T-helper 1 cell treated with Interleukin-12 subunit alpha and Interleukin-12 subunit beta and Interleukin-4 antibody, amounts not matched to agents 30 μg/mL and 1 μg/mL, for 36 hours (primary cell): ENCODE data around the gene POLR1C.
A peak's percentile ranks its signal among the peaks of the same experiment; 100 is the strongest.
"Not testable (repeated sequence)": the region's sequence is repeated elsewhere in the genome, so short reads cannot be mapped to it uniquely, and the experiment has no call there.

ENCODE experiments used
- H3K27ac Mint-ChIP-seq: one replicate; pipeline ENCODE4 v1.8.0; 2021; ENCODE audit warnings: mild to moderate bottlenecking, mixed read lengths
- H3K27me3 Mint-ChIP-seq: one replicate; pipeline ENCODE4 v1.8.0; 2021; ENCODE audit warnings: low read depth, mixed read lengths
- H3K36me3 Mint-ChIP-seq: one replicate; pipeline ENCODE4 v1.8.0; 2021; ENCODE audit warnings: low read depth, mixed read lengths
- H3K4me1 Mint-ChIP-seq: one replicate; pipeline ENCODE4 v1.8.0; 2021; ENCODE audit warnings: low read depth, mixed read lengths
- H3K4me3 Mint-ChIP-seq: one replicate; pipeline ENCODE4 v1.8.0; 2021; ENCODE audit warnings: mild to moderate bottlenecking, moderate library complexity, mixed read lengths
- H3K9me3 Mint-ChIP-seq: one replicate; pipeline ENCODE4 v1.8.0; 2021; ENCODE audit warnings: mixed read lengths

Gene POLR1C

GRCh38 chr6:43488667-43489276, 28.1 kb upstream of the POLR1C start:
- H3K36me3 Mint-ChIP-seq, result peaks cover 5% of the 10 kb centered on the region
- H3K4me3 Mint-ChIP-seq, result no peak overlapping the region
- H3K27ac Mint-ChIP-seq, result no peak overlapping the region
- H3K9me3 Mint-ChIP-seq, result no peaks in the 10 kb centered on the region
- peaks cover 9% of the 10 kb centered on the region for H3K4me1 Mint-ChIP-seq
- no peaks in the 10 kb centered on the region for H3K27me3 Mint-ChIP-seq

DNA sequence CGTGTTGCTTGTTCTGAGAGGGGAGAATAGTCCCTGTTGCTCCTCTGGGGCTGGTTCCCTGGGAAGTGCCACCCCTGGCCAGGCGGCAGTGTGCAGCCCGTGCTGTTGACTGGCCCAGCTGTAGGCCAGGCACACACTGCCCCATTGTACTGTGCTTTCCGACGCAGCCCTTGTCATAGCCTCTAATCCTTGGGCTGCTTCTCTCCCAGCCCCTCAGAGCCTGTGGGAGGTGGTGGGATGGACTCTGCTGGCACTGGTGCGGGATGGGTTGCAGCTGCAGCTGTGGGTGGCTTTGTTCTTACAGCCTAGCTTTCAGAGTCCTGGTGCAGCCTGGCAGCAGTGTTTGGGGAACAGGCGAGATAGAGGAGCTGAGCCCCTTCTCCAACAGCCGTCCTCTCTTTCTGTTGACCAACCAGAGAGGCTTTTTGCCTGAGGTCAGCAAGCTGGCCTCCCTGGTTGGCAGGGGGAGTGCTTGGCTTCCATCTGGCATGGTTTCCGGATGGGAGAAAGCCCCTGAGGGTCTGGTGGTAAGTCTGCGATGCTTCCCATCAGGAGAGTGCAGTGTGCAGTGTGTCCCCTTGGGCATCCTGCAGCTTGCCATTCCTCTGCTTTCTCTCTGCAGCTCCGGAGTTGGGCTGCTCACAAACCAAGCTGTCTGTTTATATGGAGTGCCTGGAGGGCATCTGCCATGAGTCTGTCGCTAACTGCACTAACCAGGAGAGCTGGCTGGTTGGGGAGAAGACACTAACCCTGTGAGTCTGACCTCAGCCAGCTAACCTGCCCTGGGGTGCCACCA, 27.4 kb upstream of the POLR1C start:
- no peaks in the 10 kb centered on the region for H3K27me3 Mint-ChIP-seq
- no peaks in the 10 kb centered on the region for H3K9me3 Mint-ChIP-seq
- H3K4me3 Mint-ChIP-seq, result no peak overlapping the region
- no peak overlapping the region for H3K27ac Mint-ChIP-seq
- H3K4me1 Mint-ChIP-seq, result peaks cover 14% of the 10 kb centered on the region
- H3K36me3 Mint-ChIP-seq, result peaks cover 5% of the 10 kb centered on the region

DNA sequence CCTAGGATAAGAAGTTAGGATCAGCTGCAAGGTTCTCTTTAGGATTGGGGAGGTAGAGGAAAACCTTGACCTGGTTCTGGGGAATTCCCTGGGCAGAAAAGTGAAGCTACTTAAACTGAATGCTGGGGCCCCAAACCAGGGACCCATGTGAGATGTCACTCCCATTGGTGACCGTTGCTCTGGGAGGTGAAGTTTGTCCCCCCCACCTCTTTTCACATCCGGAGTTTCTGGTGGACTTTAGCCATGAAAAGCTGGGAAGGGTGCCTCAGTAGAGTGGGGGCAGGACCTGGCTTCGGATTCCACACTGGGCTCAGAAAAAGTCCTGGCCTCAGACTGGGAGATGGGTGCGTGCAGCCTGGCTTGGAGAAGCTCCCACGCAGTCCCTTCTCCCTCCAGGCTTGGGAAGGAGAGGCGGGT, 26.4 kb upstream of the POLR1C start:
- no peaks in the 10 kb centered on the region for H3K27me3 Mint-ChIP-seq
- peaks cover 22% of the 10 kb centered on the region for H3K4me1 Mint-ChIP-seq
- H3K27ac Mint-ChIP-seq, result no peak overlapping the region
- H3K9me3 Mint-ChIP-seq, result no peaks in the 10 kb centered on the region
- H3K36me3 Mint-ChIP-seq, result peaks cover 5% of the 10 kb centered on the region
- no peak overlapping the region for H3K4me3 Mint-ChIP-seq

DNA sequence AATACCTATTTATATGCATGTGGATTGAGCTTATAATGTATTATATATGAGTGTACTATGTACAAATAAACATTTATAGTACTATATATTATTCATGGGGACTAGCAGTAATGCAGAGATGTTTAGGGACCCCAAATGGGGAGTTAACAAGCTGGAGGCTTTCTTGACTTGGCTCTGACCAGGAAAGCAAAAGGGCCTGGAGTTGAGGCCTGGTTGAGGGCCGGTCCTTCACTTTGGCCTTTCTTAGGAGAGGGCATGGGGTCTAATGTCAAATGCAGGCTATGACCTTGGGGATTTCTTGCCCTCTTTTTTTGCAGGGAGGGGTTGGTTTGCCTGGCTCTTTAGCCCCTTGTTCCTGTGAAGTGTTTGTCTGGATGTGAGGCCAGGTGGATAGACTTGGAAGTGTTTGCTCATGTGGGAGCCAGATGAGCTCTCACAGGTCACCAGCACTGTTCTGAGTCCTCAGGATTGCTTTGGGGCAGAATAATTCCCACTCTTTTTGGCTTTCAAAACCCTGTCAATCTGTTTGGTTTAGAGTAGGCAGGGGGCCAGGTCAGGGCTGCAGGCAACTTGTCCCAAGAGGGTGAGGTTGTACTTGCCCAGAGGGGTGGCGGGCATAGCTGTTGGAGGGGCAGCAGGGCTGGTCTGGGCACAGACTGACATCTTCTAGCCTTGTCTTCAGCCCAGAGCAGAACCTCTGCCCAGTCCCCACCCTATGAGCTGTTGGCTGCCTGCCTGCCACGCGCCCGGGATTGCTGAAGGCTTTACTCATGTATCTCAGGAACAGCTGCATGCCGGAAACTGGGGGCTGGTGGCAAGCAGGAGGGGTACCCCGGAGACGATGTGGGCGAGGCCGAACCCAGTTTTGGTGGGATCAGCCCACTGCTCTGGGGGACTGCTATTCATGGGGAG, 24.9 kb upstream of the POLR1C start:
- no peak overlapping the region for H3K27ac Mint-ChIP-seq
- no peak overlapping the region for H3K4me3 Mint-ChIP-seq
- no peaks in the 10 kb centered on the region for H3K9me3 Mint-ChIP-seq
- peaks cover 22% of the 10 kb centered on the region for H3K4me1 Mint-ChIP-seq
- peaks cover 5% of the 10 kb centered on the region for H3K36me3 Mint-ChIP-seq
- no peaks in the 10 kb centered on the region for H3K27me3 Mint-ChIP-seq

DNA sequence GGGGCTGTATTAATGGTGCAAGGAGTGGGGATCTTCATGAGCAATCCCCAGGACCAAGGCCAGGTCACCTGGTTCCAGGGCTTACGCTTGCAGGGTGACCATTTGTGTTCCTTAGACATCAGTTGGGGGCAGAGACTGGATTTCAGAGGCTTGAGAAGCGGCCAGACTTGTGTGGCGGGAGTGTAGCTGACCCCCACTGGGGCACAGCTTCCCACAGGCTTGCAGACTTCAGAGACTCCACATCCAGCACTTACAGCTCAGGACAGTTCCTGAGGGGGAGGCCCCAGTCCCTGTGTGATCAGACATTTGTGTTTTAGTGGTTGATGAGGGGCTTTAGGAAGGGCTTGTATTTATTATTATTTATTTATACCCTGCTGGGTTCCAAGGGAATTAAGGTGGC, 24.2 kb upstream of the POLR1C start:
- no peak overlapping the region for H3K4me3 Mint-ChIP-seq
- peaks cover 5% of the 10 kb centered on the region for H3K36me3 Mint-ChIP-seq
- H3K9me3 Mint-ChIP-seq, result no peaks in the 10 kb centered on the region
- H3K27me3 Mint-ChIP-seq, result no peaks in the 10 kb centered on the region
- peaks cover 22% of the 10 kb centered on the region for H3K4me1 Mint-ChIP-seq
- H3K27ac Mint-ChIP-seq, result no peak overlapping the region

- no peak overlapping the region for H3K27ac Mint-ChIP-seq
Measured at GRCh38 chr6:43493230-43493629, 23.7 kb upstream of the POLR1C start.

GRCh38 chr6:43493833-43494232, 23.1 kb upstream of the POLR1C start:
- no peak overlapping the region for H3K4me3 Mint-ChIP-seq
- peak overlapping the region; percentile 41 for H3K27ac Mint-ChIP-seq
- H3K9me3 Mint-ChIP-seq, result no peaks in the 10 kb centered on the region
- H3K27me3 Mint-ChIP-seq, result no peaks in the 10 kb centered on the region
- H3K36me3 Mint-ChIP-seq, result peaks cover 5% of the 10 kb centered on the region
- H3K4me1 Mint-ChIP-seq, result peaks cover 22% of the 10 kb centered on the region

More at GRCh38 chr6:43493230-43493629, 23.7 kb upstream of the POLR1C start:
- Mint-ChIP-seq H3K4me3 (no peak overlapping the region), H3K36me3 (peaks cover 5% of the 10 kb centered on the region), H3K9me3 (no peaks in the 10 kb centered on the region), H3K4me1 (peaks cover 22% of the 10 kb centered on the region), H3K27me3 (no peaks in the 10 kb centered on the region)

- Mint-ChIP-seq H3K36me3 (peaks cover 7% of the 10 kb centered on the region), H3K9me3 (no peaks in the 10 kb centered on the region), H3K27me3 (no peaks in the 10 kb centered on the region), H3K4me1 (peaks cover 20% of the 10 kb centered on the region), H3K27ac (peak overlapping the region; percentile 41), H3K4me3 (no peak overlapping the region)
Measured at GRCh38 chr6:43494321-43494720, 22.6 kb upstream of the POLR1C start.

DNA sequence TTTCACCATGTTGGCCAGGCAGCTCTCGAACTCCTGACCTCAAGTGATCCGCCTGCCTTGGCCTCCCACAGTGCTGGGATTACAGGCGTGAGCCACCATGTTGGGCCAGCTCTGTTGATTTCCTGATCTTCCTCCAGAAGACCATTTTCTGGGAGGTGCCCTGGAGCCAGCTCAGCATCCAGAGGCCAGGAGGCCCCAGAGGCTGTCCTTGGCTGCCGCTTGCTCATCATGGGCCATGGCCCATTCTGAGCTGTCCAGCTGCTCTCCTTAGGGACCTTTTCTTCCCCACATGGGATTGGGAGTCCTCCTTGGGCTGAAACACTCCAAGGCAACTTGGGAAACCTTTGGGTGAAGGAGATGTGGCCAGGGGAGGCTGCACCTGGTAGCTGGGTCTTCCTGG, 22.1 kb upstream of the POLR1C start:
- Mint-ChIP-seq H3K4me1 (peaks cover 20% of the 10 kb centered on the region), H3K36me3 (peaks cover 11% of the 10 kb centered on the region), H3K9me3 (no peaks in the 10 kb centered on the region), H3K27ac (no peak overlapping the region), H3K4me3 (no peak overlapping the region), H3K27me3 (no peaks in the 10 kb centered on the region)

DNA sequence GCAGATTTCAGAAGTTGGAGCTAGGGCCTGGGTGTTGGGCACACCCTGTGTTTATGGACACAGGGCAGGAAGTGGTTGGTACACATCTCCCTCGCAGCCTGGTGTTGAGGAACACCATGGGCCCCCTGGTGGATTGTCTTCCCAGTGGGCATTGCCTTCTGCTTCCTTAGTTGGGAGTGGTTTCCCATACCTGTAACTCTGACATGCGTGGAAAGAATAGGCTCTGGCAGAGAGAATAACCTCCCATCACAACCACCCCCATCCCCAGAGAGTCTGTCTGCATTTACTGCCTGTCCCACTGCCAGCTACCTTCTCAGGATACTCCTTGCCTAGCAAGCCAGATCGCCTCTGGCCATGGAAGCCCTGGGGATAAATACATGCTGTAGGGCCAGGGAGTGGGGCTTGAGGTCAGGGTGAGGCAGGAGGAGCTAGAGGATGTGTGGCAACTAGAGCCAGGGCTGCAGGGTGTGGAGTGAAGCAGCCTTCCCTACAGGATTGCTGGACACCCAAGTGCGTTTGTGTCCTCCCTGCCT, 21.4 kb upstream of the POLR1C start:
- no peaks in the 10 kb centered on the region for H3K9me3 Mint-ChIP-seq
- H3K27me3 Mint-ChIP-seq, result no peaks in the 10 kb centered on the region
- H3K4me3 Mint-ChIP-seq, result no peak overlapping the region
- H3K27ac Mint-ChIP-seq, result peak overlapping the region; percentile 80
- H3K4me1 Mint-ChIP-seq, result peaks cover 16% of the 10 kb centered on the region
- H3K36me3 Mint-ChIP-seq, result peaks cover 8% of the 10 kb centered on the region

- Mint-ChIP-seq H3K4me3 (no peak overlapping the region), H3K27me3 (no peaks in the 10 kb centered on the region), H3K27ac (no peak overlapping the region), H3K9me3 (no peaks in the 10 kb centered on the region), H3K4me1 (peaks cover 16% of the 10 kb centered on the region), H3K36me3 (peaks cover 13% of the 10 kb centered on the region)
Measured at GRCh38 chr6:43496370-43497128, 20.3 kb upstream of the POLR1C start.

GRCh38 chr6:43497129-43497396, 19.8 kb upstream of the POLR1C start:
- H3K36me3 Mint-ChIP-seq, result peaks cover 16% of the 10 kb centered on the region
- H3K27ac Mint-ChIP-seq, result no peak overlapping the region
- H3K4me3 Mint-ChIP-seq, result no peak overlapping the region
- H3K27me3 Mint-ChIP-seq, result no peaks in the 10 kb centered on the region
- peaks cover 16% of the 10 kb centered on the region for H3K4me1 Mint-ChIP-seq
- no peaks in the 10 kb centered on the region for H3K9me3 Mint-ChIP-seq

GRCh38 chr6:43497689-43498088, 19.2 kb upstream of the POLR1C start:
- Mint-ChIP-seq H3K4me3 (no peak overlapping the region), H3K9me3 (no peaks in the 10 kb centered on the region), H3K4me1 (peaks cover 16% of the 10 kb centered on the region), H3K27me3 (no peaks in the 10 kb centered on the region), H3K36me3 (peaks cover 21% of the 10 kb centered on the region), H3K27ac (no peak overlapping the region)

GRCh38 chr6:43498291-43498690, 18.6 kb upstream of the POLR1C start:
- not testable (repeated sequence) for H3K27me3 Mint-ChIP-seq, H3K9me3 Mint-ChIP-seq, H3K4me3 Mint-ChIP-seq, H3K27ac Mint-ChIP-seq
- Mint-ChIP-seq H3K36me3 (peaks cover 21% of the 10 kb centered on the region), H3K4me1 (peaks cover 13% of the 10 kb centered on the region)
